HL-60 (cell line): Measurements from ENCODE around the gene CCL26.

Source experiments
- GABPA ChIP-seq: IDR thresholded peaks from 2 replicates; pipeline ENCODE4 v1.6.1; 2012; ENCODE audit warnings: low read depth
- POLR2AphosphoS5 ChIP-seq: IDR thresholded peaks from 2 replicates; pipeline ENCODE4 v1.6.1; 2012; ENCODE audit warnings: low read depth
- SPI1 ChIP-seq: IDR thresholded peaks from 2 replicates; pipeline ENCODE4 v1.6.1; 2012; ENCODE audit warnings: low read depth, mild to moderate bottlenecking, borderline replicate concordance
- TF ChIP-seq, protein P1 (sequence below): IDR thresholded peaks from one replicate; pipeline ENCODE4 v1.5.1; 2011; ENCODE audit warnings: low read length, control low read depth, inconsistent platforms; ENCODE audit not compliant: insufficient read depth
- TF ChIP-seq, protein P2 (sequence below): IDR thresholded peaks from 2 replicates; pipeline ENCODE4 v1.6.1; 2012; ENCODE audit warnings: low read depth; ENCODE audit not compliant: insufficient replicate concordance

DNA sequence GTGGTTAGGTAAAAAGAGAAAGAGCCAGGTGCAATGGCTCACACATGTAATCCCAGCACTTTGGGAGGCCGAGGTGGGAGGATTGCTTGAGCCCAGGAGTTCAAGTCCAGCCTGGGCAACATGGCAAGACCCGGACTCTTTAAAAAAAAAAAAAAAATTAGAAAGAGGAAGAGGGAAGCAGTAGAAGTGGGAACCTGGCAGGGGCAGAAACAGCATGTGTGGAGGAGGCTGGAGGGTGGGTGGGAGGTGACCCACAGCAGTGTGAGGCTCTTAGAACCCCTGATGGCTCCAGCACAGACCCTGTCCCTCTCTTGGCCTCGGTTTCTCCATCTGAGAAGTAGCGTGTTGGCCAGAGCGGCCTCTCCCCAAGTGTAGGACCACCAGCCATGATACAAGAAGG, 46.5 kb upstream of the CCL26 start:
- TF ChIP-seq, protein P1, sequence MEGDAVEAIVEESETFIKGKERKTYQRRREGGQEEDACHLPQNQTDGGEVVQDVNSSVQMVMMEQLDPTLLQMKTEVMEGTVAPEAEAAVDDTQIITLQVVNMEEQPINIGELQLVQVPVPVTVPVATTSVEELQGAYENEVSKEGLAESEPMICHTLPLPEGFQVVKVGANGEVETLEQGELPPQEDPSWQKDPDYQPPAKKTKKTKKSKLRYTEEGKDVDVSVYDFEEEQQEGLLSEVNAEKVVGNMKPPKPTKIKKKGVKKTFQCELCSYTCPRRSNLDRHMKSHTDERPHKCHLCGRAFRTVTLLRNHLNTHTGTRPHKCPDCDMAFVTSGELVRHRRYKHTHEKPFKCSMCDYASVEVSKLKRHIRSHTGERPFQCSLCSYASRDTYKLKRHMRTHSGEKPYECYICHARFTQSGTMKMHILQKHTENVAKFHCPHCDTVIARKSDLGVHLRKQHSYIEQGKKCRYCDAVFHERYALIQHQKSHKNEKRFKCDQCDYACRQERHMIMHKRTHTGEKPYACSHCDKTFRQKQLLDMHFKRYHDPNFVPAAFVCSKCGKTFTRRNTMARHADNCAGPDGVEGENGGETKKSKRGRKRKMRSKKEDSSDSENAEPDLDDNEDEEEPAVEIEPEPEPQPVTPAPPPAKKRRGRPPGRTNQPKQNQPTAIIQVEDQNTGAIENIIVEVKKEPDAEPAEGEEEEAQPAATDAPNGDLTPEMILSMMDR = no peak
- no peak for TF ChIP-seq POLR2AphosphoS5
- TF ChIP-seq GABPA = no peak
- TF ChIP-seq, protein P2, sequence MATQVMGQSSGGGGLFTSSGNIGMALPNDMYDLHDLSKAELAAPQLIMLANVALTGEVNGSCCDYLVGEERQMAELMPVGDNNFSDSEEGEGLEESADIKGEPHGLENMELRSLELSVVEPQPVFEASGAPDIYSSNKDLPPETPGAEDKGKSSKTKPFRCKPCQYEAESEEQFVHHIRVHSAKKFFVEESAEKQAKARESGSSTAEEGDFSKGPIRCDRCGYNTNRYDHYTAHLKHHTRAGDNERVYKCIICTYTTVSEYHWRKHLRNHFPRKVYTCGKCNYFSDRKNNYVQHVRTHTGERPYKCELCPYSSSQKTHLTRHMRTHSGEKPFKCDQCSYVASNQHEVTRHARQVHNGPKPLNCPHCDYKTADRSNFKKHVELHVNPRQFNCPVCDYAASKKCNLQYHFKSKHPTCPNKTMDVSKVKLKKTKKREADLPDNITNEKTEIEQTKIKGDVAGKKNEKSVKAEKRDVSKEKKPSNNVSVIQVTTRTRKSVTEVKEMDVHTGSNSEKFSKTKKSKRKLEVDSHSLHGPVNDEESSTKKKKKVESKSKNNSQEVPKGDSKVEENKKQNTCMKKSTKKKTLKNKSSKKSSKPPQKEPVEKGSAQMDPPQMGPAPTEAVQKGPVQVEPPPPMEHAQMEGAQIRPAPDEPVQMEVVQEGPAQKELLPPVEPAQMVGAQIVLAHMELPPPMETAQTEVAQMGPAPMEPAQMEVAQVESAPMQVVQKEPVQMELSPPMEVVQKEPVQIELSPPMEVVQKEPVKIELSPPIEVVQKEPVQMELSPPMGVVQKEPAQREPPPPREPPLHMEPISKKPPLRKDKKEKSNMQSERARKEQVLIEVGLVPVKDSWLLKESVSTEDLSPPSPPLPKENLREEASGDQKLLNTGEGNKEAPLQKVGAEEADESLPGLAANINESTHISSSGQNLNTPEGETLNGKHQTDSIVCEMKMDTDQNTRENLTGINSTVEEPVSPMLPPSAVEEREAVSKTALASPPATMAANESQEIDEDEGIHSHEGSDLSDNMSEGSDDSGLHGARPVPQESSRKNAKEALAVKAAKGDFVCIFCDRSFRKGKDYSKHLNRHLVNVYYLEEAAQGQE = no peak
- TF ChIP-seq SPI1 = peak; percentile 82
